DND-41 (cell line): ENCODE results near the gene APOM.

ENCODE experiments used
- EZH2 ChIP-seq: IDR thresholded peaks from 3 replicates; pipeline ENCODE4 v1.6.1; 2012; ENCODE audit warnings: borderline replicate concordance, low read depth, mild to moderate bottlenecking, moderate library complexity, low read length, inconsistent platforms; ENCODE audit not compliant: severe bottlenecking
- TF ChIP-seq, protein P1 (sequence below): IDR thresholded peaks from 2 replicates; pipeline ENCODE4 v1.5.1; 2012; ENCODE audit warnings: borderline replicate concordance, low read length, moderate library complexity, mild to moderate bottlenecking; ENCODE audit not compliant: poor library complexity, severe bottlenecking; ENCODE audit errors: extremely low read depth

DNA sequence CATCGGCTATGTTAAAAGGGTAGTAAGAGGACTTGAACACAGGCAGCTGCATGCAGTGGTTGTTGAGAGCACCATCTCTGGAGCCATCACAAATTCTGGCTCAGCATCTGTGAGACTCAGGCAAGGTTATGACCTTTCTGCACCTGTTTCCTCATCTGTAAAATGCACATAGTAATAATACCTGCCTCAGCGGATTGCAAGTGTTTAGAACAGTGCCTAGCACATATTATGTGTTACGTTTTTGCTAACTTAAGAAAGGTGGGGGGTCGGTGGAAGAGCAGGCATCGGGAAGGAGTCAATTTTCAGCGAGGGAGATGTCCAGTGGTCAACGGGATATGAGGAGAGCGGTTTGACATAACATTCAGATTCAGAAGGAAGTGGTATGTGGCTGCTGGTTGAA is 22.3 kb downstream of the APOM start:
- TF ChIP-seq, protein P1, sequence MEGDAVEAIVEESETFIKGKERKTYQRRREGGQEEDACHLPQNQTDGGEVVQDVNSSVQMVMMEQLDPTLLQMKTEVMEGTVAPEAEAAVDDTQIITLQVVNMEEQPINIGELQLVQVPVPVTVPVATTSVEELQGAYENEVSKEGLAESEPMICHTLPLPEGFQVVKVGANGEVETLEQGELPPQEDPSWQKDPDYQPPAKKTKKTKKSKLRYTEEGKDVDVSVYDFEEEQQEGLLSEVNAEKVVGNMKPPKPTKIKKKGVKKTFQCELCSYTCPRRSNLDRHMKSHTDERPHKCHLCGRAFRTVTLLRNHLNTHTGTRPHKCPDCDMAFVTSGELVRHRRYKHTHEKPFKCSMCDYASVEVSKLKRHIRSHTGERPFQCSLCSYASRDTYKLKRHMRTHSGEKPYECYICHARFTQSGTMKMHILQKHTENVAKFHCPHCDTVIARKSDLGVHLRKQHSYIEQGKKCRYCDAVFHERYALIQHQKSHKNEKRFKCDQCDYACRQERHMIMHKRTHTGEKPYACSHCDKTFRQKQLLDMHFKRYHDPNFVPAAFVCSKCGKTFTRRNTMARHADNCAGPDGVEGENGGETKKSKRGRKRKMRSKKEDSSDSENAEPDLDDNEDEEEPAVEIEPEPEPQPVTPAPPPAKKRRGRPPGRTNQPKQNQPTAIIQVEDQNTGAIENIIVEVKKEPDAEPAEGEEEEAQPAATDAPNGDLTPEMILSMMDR: no peak
- TF ChIP-seq EZH2: no peak
